Measurements from ENCODE around the gene PRPF6. TPM values are rescaled to one million over a fixed set of nuclear protein-coding genes. Genes with fewer than 3 reads are reported as not detected.
A peak's percentile ranks its signal among the peaks of the same experiment; 100 is the strongest.
"Not testable (repeated sequence)": the region's sequence is repeated elsewhere in the genome, so short reads cannot be mapped to it uniquely, and the experiment has no call there.

Gene PRPF6
- total RNA-seq, 1 donor from 2014 or later, result 46.4 TPM

DNA sequence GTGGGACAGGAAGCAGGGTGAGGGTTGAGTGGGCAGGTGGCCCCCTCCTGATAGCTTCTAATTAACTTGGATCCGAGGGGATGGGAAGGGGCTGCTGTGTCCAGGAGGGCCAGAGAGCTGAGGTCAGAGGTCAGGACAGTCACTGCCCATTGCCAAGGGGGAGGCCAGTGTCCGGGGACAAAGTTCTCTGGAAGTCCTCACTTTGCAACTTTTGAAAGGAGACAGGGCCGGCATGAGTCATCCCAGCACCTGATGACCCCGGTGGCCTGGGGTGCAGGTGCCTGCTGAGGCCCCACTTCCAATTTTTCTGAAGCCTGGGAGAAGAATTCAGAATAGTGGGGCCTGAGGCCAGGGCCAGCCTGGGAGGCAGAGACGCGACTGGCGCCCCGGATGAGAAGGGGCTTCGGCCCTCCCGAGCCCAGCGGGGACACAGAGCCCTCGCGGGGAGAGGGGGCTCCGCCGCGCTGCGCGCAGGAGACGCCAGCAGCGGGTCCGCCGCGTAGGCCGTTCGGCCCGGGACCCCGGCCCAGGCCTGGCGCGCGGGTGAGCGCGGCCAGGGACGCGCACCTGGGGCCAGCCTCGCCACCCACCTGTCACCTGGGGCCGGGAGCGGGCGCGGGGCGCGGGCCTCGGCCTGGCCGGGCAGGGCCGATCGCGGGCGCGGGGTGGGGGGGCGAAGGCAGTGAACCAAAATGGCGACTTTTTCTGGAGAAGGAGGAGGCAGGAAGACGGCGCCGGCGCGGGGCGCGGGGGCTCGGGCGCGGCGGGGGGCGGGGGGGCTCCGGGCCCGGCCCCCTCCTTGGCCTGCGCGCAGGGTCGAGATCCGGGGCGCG is 11.8 kb upstream of the PRPF6 start:
- intact Hi-C loops (cut with DNase I), result no loop called here

DNA sequence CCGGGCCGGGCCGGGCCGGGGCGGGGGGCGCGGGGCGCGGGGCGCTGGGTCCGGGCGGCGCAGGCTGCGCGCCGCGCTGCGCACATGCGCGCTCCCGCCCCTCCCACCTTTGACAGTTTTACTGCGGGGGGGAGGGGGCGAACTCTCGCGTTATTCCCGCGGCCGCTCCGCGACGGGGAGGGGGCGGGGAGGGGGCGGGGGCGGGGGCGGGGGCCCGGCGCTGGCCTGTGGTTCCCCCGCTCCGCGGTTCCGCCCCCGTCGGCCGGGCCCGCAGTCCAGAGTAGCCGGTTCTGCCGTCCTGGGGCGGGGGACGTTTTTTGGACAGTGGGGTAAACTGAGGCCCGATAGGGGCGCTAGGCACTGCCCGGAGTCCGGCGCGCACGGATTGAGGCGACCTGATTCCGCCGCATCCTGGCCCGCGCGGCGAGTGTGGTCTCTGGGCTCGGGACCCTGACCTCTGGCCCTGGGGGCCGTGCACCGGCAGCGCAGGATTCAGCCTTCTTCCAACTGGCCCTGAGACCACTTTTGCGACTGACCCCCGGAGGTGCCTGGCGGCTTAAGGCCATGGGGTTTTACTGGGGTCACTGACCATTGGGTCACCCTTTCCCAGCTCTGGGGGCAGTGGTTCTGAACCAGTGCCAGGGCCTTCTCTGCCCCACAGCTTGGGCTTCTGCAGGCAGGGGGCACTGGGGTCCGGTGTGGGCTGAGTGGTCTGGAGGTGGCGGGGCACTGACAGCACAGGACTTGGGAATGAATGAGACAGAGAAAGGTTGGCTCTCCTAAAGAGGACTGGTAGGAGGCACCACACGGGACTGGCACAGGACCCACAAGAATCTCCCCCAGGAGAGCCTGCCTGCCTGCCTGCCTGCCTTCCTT is 10.9 kb upstream of the PRPF6 start, which contains the start of gene ZNF512B:
ZNF512B (minus strand) TSS at position 93 of the 876 bp plus-strand sequence. CDS start 1,980 bp downstream, outside the sequence.
- peak; percentile 76 for DNase-seq (ENCODE audit: missing footprints)
- ATAC-seq, result peak; percentile 53
- intact Hi-C loops (cut with DNase I), result loop anchor here (5.0 to 10.0 kb wide), 2 partner anchors 195 to 343 kb away; partner anchors contain the start of gene GMEB2

More for the DNA sequence above, 11.8 kb upstream of the PRPF6 start:
- DNase-seq (ENCODE audit: missing footprints) (peak; percentile 53), ATAC-seq (no peak)

DNA sequence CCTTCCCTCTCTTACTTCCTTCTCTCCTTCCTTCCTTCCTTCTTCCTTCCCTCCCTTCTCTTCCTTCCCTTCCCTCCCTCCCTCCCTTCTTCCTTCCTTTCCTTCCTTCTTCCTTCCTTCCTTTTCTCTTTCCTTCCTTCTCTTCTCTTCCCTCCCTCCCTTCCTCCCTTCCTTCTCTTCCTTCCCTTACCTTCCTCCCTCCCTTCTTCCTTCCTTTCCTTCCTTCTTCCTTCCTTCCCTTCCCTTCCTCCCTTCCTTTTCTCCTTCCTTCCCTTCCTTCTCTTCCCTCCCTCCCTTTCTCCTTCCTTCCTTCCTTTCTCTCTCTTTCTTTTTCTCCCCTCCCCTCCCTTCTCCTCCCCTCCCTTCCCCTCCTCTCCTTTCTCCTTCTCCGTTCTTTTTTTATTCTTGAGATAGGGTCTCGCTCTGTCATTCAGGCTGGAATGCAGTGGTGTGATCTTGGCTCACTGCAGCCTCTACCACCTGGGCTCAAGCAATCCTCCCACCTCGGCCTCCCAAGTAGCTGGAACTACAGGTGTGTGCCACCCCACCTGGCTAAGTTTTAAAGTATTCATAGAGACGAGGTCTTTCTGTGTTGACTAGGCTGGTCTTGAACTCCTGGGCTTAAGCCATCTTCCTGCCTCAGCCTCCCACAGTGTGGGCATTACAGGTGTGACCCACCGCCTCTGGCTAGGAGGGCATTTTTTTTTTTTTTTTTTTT is 10.1 kb upstream of the PRPF6 start:
- ATAC-seq, result no peak
- no peak for DNase-seq (ENCODE audit: missing footprints)
- intact Hi-C loops (cut with DNase I), result loop anchor here (5.0 to 10.0 kb wide), 2 partner anchors 196 to 344 kb away; partner anchors contain the start of gene GMEB2

DNA sequence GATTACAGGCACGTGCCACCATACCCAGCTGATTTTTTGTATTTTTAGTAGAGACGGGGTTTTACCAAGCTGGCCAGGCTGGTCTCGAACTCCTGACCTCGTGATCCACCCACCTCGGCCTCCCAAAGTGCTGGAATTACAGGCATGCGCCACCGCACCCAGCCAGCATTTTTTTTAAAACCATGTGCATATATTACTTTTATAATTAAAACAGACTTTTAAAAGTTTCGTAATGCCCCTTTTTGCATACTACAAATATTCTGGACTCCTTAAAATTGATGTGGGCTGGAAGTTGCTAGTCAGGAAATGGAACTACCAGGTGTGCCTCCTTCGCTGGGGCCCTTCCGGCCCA is 9.0 kb upstream of the PRPF6 start:
- intact Hi-C loops (cut with DNase I), result loop anchor here (2.0 to 10.0 kb wide), 4 partner anchors 63 to 433 kb away; partner anchors contain the start of gene GMEB2
- ATAC-seq; DNase-seq (ENCODE audit: missing footprints): not testable (repeated sequence)

DNA sequence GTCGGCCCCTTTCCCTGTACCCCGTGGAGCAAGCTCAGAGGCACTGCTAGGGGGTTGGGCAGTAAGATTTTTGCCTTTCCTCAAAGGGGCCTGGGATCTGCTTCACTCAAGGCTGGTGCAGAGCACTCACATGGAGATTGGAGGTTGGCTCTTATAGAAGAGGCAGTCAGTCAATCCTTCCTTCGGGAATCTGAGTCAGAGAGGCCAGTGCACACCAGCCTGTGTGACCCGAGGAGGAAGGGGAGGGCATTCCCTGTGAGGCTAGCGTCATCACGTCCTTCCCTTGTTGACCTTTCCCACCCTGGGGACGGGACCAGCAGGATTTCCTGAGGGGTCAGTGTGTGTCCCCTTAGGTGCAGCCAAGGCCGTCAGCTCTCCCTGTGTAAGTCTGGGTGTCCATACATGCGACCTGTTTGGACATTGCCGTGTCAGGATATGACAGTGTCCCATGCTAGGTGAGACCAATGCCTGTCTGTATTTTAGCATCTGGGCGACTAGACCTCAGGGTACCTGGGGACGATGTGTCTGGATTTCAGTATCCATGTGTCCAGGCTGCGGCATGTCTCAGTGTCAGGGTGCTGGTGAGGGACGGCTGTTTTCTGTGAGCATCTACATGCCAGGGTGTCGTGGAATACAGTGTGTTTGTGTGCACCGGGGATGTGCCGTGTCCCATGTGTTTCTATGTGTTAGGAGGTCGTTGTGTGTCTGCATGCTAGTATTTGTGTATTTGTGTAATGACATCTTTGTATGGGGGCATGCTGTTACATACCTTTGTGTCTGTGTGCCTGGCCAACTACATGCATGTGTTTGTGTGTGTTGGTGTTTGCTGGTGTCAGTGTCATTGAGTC is 8.4 kb upstream of the PRPF6 start:
- ATAC-seq (no peak), DNase-seq (ENCODE audit: missing footprints) (no peak)
- intact Hi-C loops (cut with DNase I), result loop anchor here (2.0 to 10.0 kb wide), 4 partner anchors 64 to 434 kb away; partner anchors contain the start of gene GMEB2

DNA sequence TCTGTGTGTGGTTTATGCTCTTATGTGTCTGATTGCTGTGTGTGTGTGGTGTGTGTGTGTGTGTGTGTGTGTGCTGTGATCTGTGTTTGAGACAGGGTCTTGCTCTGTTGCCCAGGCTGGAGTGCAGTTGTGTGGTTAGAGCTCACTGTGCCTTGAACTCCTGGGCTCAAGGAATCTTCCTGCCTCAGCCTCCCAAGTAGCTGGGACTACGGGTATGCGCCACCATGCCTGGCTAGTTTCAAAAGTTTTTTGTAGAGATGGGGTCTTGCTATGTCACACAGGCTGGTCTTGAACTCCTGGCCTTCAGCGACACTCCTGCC is 7.8 kb upstream of the PRPF6 start:
- intact Hi-C loops (cut with DNase I), result loop anchor here (2.0 to 10.0 kb wide), 4 partner anchors 64 to 434 kb away; partner anchors contain the start of gene GMEB2
- ATAC-seq, result no peak
- no peak for DNase-seq (ENCODE audit: missing footprints)

DNA sequence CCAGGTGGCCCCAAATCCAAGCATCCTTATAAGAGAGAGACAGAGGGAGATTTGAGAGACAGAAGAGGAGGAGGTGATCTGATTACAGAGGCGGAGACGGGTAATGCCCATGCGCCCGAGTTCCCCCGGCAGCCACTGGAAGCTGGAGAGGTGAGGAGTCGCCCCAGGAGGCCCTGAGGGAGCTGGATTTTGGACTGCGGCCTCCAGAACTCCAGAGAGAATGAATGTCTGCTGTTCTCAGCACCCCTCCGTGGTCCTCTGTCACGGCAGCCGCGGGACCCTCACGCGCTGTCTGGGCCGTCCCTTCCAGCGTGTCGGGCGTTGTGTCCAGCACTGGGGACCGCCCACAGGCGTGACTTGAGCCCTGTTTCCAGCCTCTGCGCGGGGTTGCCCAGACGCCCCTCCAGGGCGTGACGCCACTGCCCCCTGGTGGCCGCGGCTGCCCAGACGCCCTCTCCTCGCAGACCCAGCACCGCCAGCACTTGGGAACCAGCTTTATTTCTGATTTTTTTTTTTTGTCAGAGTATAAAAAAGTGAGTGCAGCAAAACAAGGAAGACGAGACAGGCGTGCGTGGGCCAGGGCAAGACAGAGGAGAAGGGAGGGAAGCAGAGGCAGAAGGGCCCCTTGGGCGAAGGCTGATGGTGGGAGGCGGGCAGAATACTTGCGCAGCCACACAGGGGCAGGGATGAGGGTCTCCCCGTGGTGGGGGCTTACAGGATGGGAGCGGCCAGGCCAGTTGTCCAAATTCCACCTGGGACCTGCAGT is 7.1 kb upstream of the PRPF6 start:
- peak; percentile 89 for ATAC-seq
- intact Hi-C loops (cut with DNase I), result loop anchor here (2.0 to 10.0 kb wide), 4 partner anchors 65 to 435 kb away; partner anchors contain the start of gene GMEB2
- peak; percentile 94 for DNase-seq (ENCODE audit: missing footprints)

DNA sequence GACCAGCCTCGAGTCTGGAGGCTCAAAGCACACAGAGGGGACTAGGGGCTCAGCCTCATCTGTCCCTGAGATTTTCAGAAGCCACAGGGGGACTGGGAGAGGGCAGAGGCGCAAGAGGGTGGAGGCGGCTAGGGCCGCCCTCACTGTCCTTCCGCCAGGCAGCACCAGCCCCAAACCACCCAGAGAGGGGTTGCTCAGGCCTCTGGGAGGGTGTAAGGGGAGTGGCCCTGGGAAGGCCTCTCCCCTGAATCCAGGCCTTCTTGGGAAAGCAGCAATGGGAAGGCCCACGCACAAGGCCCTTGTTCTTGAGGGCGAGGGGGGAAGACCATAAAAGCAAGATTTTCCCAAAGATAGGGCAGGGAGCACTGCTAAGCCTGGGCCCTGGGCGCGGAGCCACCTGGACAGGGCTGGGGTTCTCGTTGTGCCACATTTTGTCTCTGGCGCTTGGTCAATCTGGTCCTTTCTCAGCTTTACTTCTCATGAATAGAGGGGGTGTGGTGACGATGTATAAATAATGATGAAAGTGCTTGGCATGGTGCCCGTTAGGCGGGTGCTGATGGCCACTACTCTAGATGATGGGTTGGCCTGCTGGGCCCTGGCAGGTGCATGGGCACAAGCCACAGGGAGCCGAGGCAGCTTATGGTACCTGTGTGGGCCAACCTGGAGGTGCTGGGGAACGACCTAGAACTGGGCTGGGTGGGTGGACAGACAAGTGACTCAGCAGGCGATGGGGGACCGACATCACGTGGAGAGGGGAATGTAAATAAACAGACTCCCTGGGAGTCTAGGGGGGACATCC is 6.3 kb upstream of the PRPF6 start:
- no peak for ATAC-seq
- DNase-seq (ENCODE audit: missing footprints), result no peak
- intact Hi-C loops (cut with DNase I), result loop anchor here (5.0 to 10.0 kb wide), 3 partner anchors 108 to 347 kb away; partner anchors contain the start of genes GMEB2, LKAAEAR1 and OPRL1

DNA sequence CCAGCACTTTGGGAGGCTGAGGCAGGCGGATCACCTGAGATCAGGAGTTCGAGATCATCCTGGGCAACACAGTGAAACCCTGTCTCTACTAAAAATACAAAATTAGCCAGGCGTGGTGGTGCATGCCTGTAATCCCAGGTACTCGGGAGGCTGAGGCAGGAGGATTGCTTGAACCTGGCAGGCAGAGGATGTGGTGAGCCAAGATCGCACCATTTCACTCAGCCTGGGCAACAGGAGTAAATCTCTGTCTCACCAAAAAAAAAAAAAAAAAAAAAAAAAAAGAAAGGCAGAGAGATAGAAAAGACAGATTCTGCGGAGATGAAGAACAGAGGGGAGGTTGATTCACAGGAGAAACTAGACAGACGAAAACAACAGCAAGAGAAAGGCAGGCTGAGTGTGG is 4.4 kb upstream of the PRPF6 start:
- ATAC-seq; DNase-seq (ENCODE audit: missing footprints): not testable (repeated sequence)
- intact Hi-C loops (cut with DNase I), result loop anchor here (5.0 to 10.0 kb wide), 2 partner anchors 106 to 202 kb away; partner anchors contain the start of genes LKAAEAR1 and OPRL1

DNA sequence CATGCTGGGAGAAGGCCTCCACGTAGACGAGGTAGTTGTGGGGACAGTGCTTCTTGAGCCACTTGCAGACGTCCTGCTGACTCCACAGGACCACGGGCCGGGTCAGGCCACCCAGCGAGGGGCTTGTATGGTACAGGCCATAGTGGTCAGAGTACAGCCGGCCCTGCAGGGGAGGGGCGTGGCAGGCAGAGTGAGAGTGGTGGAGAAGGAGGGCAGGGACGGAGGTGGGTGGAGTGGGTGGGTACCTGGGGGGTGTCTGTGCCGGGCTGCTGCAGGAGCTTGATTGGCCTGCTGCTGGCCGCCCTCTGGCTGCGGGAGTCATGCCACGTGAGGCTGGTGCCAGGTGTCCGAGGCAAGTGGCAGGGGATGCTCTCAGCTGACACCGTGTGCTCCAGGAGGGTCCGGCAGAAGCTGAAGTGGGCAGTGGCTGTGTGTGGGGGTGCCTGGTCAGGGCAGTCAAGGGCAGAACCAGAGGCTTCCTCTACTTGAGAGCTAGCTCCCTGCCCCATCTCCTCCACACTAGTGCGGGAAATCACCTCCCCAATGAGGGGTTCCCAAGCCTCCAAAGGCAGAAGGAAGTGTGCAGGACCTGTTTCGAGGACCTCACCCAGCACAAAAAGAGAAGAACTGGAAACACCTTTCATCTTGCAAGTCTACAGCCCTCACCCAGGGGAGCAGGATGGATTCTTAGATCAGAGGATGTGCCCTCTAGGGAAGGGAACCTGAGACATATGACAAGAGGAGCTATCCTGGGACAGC is 3.8 kb upstream of the PRPF6 start:
- intact Hi-C loops (cut with DNase I), result loop anchor here (5.0 to 10.0 kb wide), 2 partner anchors 105 to 202 kb away; partner anchors contain the start of genes LKAAEAR1 and OPRL1
- no peak for DNase-seq (ENCODE audit: missing footprints)
- no peak for ATAC-seq

DNA sequence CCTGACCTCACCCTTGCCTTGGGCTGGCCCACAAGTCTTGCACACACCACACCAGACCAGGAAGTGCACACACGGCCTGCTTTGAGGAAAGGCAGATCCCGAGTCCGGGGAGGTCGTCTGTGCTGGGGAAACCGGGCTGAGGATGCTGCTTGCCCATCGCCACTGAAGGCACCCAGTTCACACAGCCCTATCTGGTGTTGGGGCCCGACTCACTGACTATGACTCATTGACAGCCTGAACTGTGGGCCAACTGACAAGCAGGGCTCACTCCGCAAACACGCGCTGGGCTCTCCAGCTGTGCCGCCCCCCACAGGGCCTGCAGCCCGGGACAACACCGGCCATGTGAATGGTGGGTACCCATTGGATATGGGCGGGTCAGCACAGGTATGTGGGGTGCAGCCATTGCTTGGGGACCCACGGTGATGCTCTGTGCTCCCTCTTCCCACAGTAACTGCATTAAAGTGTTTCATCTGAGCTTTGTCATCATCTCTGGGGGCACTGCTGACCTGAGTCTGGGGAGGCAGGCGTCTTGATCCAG is 3.1 kb upstream of the PRPF6 start:
- intact Hi-C loops (cut with DNase I), result loop anchor here (5.0 to 10.0 kb wide), 2 partner anchors 104 to 203 kb away; partner anchors contain the start of genes LKAAEAR1 and OPRL1
- ATAC-seq (no peak), DNase-seq (ENCODE audit: missing footprints) (no peak)

DNA sequence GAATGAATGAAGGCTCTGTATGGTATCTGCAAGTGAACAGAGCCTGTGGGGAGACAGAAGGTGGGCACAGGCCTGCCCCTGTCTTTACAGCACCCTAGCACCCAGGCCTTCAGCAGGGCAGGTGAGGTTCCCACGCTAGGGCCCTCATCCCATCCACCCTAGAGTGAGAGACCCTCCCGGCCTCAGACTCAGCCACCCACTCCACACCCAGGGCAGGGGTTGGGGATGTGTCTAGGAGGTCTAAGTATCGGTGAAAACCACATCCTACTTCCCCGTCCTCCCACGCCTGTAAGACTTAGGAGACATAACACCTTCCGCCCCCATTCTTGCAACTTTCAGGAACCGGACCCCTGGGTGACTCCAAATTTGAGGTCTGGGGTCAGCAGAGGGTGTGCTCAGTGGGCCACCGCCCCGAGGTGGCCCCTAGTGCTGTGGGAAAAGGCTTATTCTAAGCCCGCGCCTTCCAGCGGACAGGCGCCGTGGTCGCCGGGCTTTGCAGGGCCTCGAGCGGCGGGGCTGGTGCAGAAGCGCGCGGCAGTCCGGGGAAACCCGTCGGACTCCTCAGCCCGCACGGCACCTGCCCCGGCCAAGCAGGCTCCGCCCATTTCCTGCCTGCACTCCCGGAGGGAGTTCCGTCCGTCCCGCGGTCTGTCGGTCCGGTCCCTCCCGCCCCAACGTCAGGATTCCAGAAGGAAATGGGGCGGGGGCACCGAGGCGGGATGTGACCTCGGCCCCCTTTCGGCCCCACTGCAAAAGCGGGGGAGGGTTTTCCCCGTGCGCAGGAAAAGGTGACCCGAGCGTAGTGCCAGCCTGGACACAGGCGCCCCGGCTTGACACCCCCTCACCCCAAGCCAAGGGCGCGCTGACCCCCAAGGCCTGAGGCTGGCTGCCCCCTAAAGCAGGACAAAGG is 2.4 kb upstream of the PRPF6 start:
- DNase-seq (ENCODE audit: missing footprints), result peak; percentile 86

DNA sequence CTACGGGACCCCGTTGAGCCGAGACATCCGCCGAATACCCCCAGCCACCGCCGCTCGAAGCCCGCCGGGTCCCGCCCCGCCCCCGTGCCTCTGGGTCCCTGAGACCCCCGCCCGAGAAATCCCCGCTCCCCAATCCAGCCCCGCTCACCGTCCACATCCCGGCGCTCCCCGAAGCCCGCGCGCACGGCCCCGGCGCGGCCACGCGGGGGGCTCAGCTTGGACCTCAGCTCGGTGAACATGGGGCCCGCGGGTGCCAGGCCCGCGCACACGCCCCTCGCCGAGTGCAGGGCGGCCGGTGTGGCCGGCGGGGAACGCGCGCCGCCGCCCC is 1.7 kb upstream of the PRPF6 start:
- ATAC-seq (no peak), DNase-seq (ENCODE audit: missing footprints) (no peak)
- intact Hi-C loops (cut with DNase I), result loop anchor here (5.0 to 10.0 kb wide), 2 partner anchors 103 to 204 kb away; partner anchors contain the start of genes LKAAEAR1 and OPRL1

More for the DNA sequence above, 2.4 kb upstream of the PRPF6 start:
- intact Hi-C loops (cut with DNase I), result loop anchor here (5.0 to 10.0 kb wide), 2 partner anchors 104 to 204 kb away; partner anchors contain the start of genes LKAAEAR1 and OPRL1
- peak; percentile 39 for ATAC-seq
